BLaER1 treated with 17β-estradiol and CSF1 and Interleukin-3, amounts not matched to agents 10 nM and 100 nM (cell line): ENCODE data around the gene UGT1A10.
"Not testable (repeated sequence)": the region's sequence is repeated elsewhere in the genome, so short reads cannot be mapped to it uniquely, and the experiment has no call there.

Source experiments
- H3K27ac ChIP-seq, 11 experiments: shearing (Covaris generic); formaldehyde crosslinking; 2 replicates each; pipeline ENCODE4 v1.8.1; 2022
- H3K27me3 ChIP-seq, 11 experiments: shearing (Covaris generic); formaldehyde crosslinking; 2 replicates each; pipeline ENCODE4 v1.8.1; 2022
- H3K36me3 ChIP-seq, 11 experiments: shearing (Covaris generic); formaldehyde crosslinking; 2 replicates each; pipeline ENCODE4 v1.8.1; 2022
- H3K4me1 ChIP-seq, 10 experiments: shearing (Covaris generic); formaldehyde crosslinking; 2 replicates each; pipeline ENCODE4 v1.8.1; 2022
- H3K4me2 ChIP-seq, 11 experiments: shearing (Covaris generic); formaldehyde crosslinking; 2 replicates each; pipeline ENCODE4 v1.8.1; 2022
- H3K4me3 ChIP-seq, 10 experiments: shearing (Covaris generic); formaldehyde crosslinking; 2 replicates each; pipeline ENCODE4 v1.8.1; 2022
- H3K9ac ChIP-seq, 11 experiments: shearing (Covaris generic); formaldehyde crosslinking; 2 replicates each; pipeline ENCODE4 v1.8.1; 2022
- H3K9me3 ChIP-seq, 11 experiments: shearing (Covaris generic); formaldehyde crosslinking; replicated peaks in 1 of 11; 2 replicates each; pipeline ENCODE4 v1.8.1; 2022
- H4K20me1 ChIP-seq, 11 experiments: shearing (Covaris generic); formaldehyde crosslinking; 2 replicates each; pipeline ENCODE4 v1.8.1; 2022
- Cebpa-rat ChIP-seq, 11 experiments: shearing (Covaris generic); IDR thresholded peaks; 2 replicates each; pipeline ENCODE4 v1.8.1; 2022

UGT1A10 gene

DNA sequence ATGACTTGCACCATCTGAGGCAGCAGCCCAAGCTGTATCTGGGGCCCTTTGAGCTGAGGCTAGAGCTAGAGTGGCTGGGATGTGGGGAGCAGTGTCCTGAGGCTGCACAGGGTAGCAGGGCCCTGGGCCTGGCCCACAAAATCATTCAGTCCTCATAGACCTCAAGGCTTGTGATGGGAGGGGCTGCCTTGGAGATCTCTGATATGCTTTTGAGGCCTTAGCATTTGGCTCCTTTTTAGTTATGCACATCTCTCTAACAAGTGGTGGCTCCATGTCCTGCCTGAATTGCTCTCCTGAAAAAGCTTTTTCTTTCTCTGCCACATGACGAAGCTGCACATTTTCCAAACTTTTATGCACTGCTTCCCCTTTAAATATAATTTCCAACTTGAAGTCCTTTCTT lies 30.6 kb upstream of the UGT1A10 start:
- Histone ChIP-seq H3K36me3 (no peaks in the 10 kb centered on the region), H3K27me3 (no peaks in the 10 kb centered on the region), H3K9me3 (peaks cover 8 to 32% (median 20%) of the 10 kb centered on the region in 11 experiments; a peak in 21 of 22 replicates)

DNA sequence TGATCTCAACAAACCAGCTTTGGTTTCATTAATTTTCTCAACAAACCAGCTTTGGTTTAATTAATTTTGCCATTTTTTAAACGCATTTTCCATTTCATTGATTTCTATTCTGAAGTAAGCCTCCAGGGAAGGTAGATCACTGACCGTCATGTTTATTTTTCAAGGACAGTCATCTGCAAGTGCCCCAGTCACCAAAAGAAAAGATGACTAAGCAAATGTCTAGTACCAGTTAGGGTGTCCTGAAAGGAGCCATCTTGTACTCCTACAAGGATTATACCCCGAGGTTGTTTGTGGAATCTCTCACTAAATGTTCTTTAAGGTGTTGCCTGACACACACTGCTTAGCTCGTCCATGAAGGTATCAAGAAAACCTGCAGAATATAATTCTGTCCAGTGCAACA lies 25.0 kb upstream of the UGT1A10 start:
- Histone ChIP-seq H3K27ac (no peak overlapping the region), H3K9ac (no peak overlapping the region), H3K4me1 (no peaks in the 10 kb centered on the region), H3K4me3 (no peak overlapping the region), H3K27me3 (no peaks in the 10 kb centered on the region), H3K36me3 (no peaks in the 10 kb centered on the region), H3K4me2 (no peak overlapping the region), H3K9me3 (peaks cover 9 to 43% (median 24%) of the 10 kb centered on the region in 11 experiments; a peak in 20 of 22 replicates), H4K20me1 (no peaks in the 10 kb centered on the region)
- no peak for TF ChIP-seq Cebpa-rat (IDR thresholded peaks at IDR 0.05)

More for the DNA sequence above, 30.6 kb upstream of the UGT1A10 start:
- H3K4me3 ChIP-seq = no peak overlapping the region
- no peak overlapping the region for H3K4me2 ChIP-seq
- peaks cover 0 to 5% (median under 1%) of the 10 kb centered on the region in 10 experiments; a peak in 5 of 20 replicates for H3K4me1 ChIP-seq
- H4K20me1 ChIP-seq = no peaks in the 10 kb centered on the region
- no peak overlapping the region for H3K9ac ChIP-seq
- TF ChIP-seq Cebpa-rat (IDR thresholded peaks at IDR 0.05) = no peak
- no peak overlapping the region for H3K27ac ChIP-seq

DNA sequence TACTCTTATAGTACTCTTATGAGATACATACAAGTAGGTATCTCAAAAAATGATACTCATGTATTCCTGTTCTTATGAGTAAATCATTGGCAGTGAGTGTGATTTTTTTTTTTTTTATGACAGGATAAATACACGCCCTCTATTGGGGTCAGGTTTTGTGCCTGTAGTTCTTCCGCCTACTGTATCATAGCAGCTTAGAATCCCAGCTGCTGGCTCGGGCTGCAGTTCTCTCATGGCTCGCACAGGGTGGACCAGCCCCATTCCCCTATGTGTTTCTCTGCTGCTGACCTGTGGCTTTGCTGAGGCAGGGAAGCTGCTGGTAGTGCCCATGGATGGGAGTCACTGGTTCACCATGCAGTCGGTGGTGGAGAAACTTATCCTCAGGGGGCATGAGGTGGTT lies 18.8 kb upstream of the UGT1A10 start, which contains the start of gene UGT1A8:
TSS of gene UGT1A8 (plus strand) at position 158 of the 400 bp plus-strand sequence. CDS start at position 233, 75 bp downstream.
- H3K4me3 ChIP-seq, H4K20me1 ChIP-seq, H3K27ac ChIP-seq, H3K9ac ChIP-seq, H3K4me2 ChIP-seq, H3K27me3 ChIP-seq, H3K4me1 ChIP-seq, H3K36me3 ChIP-seq: not testable (repeated sequence)
- H3K9me3 ChIP-seq = peaks cover 0 to 23% (median 12%) of the 10 kb centered on the region in 11 experiments; a peak in 15 of 22 replicates

DNA sequence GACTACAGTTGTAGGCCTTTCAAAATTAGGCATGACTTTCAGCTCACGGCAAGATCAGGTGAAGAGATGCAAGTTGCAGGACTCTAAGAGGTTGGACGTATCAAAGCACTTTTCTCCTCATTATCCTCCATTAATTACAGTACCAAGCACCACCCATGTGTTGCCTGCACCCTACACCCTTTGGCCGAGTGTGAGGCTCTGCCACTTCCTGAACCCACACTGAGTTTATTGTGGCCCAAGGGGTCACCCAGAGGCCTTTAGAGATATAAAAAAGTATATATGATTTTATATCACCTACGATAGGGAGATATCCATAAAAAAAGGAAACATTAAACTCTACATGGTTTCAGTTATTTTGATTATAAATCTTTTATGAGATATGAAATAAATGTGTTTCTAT lies 16.0 kb upstream of the UGT1A10 start:
- H3K36me3 ChIP-seq = no peaks in the 10 kb centered on the region
- TF ChIP-seq Cebpa-rat (IDR thresholded peaks at IDR 0.05) = no peak
- no peak overlapping the region for H3K27ac ChIP-seq
- no peak overlapping the region for H3K4me3 ChIP-seq
- no peaks in the 10 kb centered on the region for H3K27me3 ChIP-seq
- no peaks in the 10 kb centered on the region for H3K4me1 ChIP-seq
- peaks cover 0 to 11% (median 0%) of the 10 kb centered on the region in 11 experiments; a peak in 3 of 22 replicates for H3K9me3 ChIP-seq
- no peaks in the 10 kb centered on the region for H4K20me1 ChIP-seq
- no peak overlapping the region for H3K9ac ChIP-seq
- H3K4me2 ChIP-seq = no peak overlapping the region

DNA sequence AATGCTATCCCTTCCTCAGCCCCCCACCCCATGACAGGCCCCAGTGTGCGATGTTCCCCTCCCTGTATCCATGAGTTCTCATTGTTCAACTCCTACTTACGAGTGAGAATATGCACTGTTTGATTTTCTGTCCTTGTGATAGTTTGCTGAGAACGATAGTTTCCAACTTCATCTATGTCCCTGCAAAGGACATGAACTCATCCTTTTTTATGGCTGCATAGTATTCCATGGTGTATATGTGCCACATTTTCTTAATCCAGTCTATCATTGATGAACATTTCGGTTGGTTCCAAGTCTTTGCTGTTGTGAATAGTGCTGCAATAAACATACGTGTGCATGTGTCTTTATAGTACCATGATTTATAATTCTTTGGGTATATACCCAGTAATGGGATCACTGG lies 14.4 kb upstream of the UGT1A10 start:
- H3K27me3 ChIP-seq, H3K27ac ChIP-seq, H3K4me2 ChIP-seq, H3K4me1 ChIP-seq, H3K4me3 ChIP-seq, H3K9ac ChIP-seq, H4K20me1 ChIP-seq, H3K9me3 ChIP-seq, H3K36me3 ChIP-seq: not testable (repeated sequence)

DNA sequence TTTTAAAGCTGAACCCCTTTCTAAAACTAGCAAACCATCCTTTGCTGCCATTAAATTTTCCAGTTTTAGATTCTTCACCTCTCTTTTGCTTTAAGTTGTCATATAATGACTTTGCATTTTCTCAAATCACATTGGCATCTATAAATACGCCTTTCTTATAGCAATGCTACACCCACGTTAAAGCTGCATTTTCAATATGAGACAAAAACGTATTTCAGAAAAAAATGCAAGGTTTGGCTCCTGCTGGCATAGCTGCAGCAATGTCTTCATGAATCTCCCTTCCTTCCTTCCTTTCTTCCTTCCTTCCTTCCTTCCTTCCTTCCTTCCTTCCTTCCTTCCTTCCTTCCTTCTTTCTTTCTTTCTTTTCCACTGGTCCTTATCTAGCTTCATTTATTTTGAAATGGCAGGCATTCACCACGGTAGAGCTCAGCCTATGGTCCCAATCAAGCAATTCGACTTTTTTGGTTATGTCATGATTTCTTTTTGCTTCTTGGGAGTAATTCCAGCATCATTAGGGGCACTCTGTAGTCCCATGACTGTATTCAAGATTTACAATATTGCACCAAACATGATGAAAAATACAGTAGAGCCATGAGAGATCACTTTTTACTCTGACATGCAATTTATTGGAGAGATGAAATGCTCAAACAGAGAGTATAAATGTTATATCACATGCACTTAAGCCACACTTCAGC lies 8.8 kb upstream of the UGT1A10 start:
- no peak overlapping the region for H3K9ac ChIP-seq
- no peaks in the 10 kb centered on the region for H3K27me3 ChIP-seq
- H4K20me1 ChIP-seq = no peaks in the 10 kb centered on the region
- no peak overlapping the region for H3K27ac ChIP-seq
- no peak overlapping the region for H3K4me2 ChIP-seq
- no peak overlapping the region for H3K4me3 ChIP-seq
- H3K36me3 ChIP-seq = no peaks in the 10 kb centered on the region
- no peak for TF ChIP-seq Cebpa-rat (IDR thresholded peaks at IDR 0.05)
- peaks cover 13 to 31% (median 21%) of the 10 kb centered on the region in 11 experiments; a peak in 20 of 22 replicates for H3K9me3 ChIP-seq
- H3K4me1 ChIP-seq = no peaks in the 10 kb centered on the region

DNA sequence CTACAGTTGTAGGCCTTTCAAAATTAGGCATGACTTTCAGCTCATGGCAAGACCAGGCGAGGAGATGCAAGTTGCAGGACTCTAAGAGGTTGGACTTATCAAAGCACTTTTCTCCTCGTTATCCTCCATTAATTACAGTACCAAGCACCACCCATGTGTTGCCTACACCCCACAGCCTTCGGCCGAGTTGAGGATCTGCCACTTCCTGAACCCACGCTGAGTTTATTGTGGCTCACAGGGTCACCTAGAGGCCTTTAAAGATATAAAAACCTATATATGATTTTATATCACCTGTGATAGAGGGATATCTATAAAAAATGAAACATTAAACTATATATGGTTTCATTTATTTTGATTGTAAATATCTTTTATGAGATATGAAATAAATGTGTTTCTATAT lies 2.6 kb downstream of the UGT1A10 start:
- H3K9me3 ChIP-seq = peaks cover 13 to 26% (median 22%) of the 10 kb centered on the region in 11 experiments; a peak in 19 of 22 replicates
- H3K4me2 ChIP-seq = no peak overlapping the region
- no peaks in the 10 kb centered on the region for H3K4me1 ChIP-seq
- no peaks in the 10 kb centered on the region for H4K20me1 ChIP-seq
- no peak overlapping the region for H3K27ac ChIP-seq
- H3K9ac ChIP-seq = no peak overlapping the region
- no peaks in the 10 kb centered on the region for H3K27me3 ChIP-seq
- TF ChIP-seq Cebpa-rat (IDR thresholded peaks at IDR 0.05) = no peak
- no peak overlapping the region for H3K4me3 ChIP-seq
- no peaks in the 10 kb centered on the region for H3K36me3 ChIP-seq

DNA sequence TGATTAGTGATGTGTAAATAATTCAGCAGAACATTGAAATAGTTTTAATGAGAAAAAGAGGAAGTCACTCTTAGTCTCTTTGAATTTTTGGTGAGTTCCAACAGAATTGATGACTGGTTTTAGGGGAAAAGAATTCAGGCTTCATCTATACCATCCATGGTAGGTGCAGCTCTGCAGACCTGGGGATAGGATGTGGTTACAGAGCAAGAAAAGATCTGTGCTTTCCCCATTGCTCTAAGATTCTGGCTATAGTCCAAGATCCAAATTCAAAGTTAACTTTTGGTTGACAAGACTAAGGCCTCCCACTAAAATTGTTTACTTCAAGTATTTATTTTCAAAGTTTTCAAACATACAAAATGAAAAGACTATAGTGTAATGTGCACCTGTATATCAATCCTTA lies 3.6 kb downstream of the UGT1A10 start:
- Histone ChIP-seq H3K27me3 (no peaks in the 10 kb centered on the region), H3K4me3 (no peak overlapping the region), H3K27ac (no peak overlapping the region), H3K9me3 (peaks cover 21 to 36% (median 32%) of the 10 kb centered on the region in 11 experiments), H4K20me1 (no peaks in the 10 kb centered on the region), H3K4me2 (no peak overlapping the region), H3K36me3 (no peaks in the 10 kb centered on the region), H3K4me1 (no peaks in the 10 kb centered on the region), H3K9ac (no peak overlapping the region)
- no peak for TF ChIP-seq Cebpa-rat (IDR thresholded peaks at IDR 0.05)

DNA sequence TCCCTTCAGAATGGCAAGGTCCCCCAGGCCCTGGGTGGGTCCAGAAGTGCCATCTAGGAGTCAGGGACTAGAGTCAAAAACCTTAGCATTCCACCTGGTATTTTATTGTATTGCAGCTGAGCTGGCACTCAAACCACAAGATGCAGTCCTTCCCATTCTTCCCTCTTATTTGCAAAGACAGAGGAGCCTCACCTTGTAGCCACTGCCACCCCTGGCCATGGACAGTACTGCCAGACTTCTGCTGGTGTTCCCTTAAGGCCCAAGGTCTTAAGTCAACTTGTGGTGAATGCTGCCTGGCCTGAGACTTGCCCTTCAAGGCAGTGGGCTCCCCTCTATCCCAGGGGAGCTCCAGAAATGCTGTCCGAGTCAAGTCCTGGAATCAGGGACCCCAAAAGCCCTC lies 6.9 kb downstream of the UGT1A10 start:
- Histone ChIP-seq H3K27ac (no peak overlapping the region), H4K20me1 (no peaks in the 10 kb centered on the region), H3K4me3 (no peak overlapping the region), H3K4me2 (no peak overlapping the region), H3K27me3 (no peaks in the 10 kb centered on the region), H3K36me3 (no peaks in the 10 kb centered on the region; a peak in 2 of 22 replicates), H3K4me1 (no peaks in the 10 kb centered on the region), H3K9me3 (peaks cover 46 to 66% (median 57%) of the 10 kb centered on the region in 11 experiments), H3K9ac (no peak overlapping the region)
- no peak for TF ChIP-seq Cebpa-rat (IDR thresholded peaks at IDR 0.05)

DNA sequence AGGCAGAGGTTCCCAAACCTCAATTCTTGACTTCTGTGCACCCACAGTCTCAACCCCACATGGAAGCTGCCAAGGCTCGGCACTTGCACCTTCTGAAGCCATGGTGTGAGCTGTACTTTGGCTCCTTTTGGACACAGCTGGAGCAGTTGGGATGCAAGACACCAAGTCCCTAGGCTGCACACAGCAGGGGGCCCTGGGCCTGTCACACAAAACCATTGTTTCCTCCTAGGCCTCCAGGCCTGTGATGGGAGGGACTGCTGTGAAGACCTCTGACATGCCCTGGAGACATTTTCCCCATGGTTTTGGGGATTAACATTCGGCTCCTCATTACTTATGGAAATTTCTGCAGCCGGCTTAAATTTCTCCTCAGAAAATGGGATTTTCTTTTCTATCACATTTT lies 9.8 kb downstream of the UGT1A10 start:
- not testable (repeated sequence) for H3K4me3 ChIP-seq, H3K4me1 ChIP-seq, H3K27me3 ChIP-seq, H3K4me2 ChIP-seq, H4K20me1 ChIP-seq, H3K27ac ChIP-seq, H3K9ac ChIP-seq, H3K36me3 ChIP-seq
- peaks cover 46 to 66% (median 57%) of the 10 kb centered on the region in 11 experiments for H3K9me3 ChIP-seq
